HG03565 (cell line): ENCODE data around the gene MUSK.
"Not testable (repeated sequence)": the region's sequence is repeated elsewhere in the genome, so short reads cannot be mapped to it uniquely, and the experiment has no call there.

Source experiments
- ATAC-seq: cut with Tn5 transposase; IDR thresholded peaks from one replicate; pipeline ENCODE4 v1.9.1; 2021; ENCODE audit warnings: mild to moderate bottlenecking, moderate library complexity; ENCODE audit not compliant: unreplicated experiment

The MUSK gene

DNA sequence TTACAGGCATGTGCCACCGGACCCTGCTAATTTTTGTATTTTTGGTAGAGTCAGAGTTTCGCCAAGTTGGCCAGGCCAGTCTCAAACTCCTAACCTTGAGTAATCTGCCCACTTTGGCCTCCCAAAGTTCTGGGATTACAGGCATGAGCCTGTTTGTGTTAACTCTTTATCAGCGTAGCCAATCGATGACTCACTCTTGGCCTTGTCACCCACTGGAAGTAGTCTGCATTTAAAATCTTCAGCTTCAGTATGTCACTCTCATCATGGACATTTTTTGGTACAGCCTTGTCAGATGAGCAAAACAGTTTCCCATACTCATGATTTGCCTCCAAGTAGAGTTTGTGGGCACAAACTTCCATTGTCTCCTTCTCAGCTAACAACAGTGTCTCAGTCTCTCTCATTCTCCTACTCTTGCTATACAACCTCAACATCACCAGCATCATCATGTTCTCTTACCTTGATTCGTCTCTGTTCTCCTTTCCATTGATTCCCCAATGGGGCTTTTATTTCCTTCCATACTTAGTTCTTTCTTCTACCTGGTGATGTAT, 22.5 kb downstream of the MUSK start:
- ATAC-seq = no peak

DNA sequence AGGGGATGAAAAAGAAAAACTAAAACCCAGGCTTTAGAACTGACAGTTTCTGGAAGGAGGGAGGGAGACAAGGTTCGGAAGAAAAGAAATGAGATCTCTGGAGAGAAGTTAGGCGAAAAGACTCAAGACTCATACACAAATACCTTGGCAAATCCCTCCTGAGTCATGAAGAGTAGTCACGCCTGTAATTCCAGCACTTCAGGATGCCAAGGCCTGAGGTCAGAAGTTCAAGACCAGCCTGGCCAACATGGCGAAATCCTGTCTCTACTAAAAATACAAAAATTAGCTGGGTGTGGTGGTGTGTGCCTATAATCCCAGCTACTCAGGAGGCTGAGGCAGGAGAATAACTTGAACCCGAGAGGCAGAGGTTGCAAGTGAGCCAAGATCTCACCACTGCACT, 27.3 kb downstream of the MUSK start:
- not testable (repeated sequence) for ATAC-seq

DNA sequence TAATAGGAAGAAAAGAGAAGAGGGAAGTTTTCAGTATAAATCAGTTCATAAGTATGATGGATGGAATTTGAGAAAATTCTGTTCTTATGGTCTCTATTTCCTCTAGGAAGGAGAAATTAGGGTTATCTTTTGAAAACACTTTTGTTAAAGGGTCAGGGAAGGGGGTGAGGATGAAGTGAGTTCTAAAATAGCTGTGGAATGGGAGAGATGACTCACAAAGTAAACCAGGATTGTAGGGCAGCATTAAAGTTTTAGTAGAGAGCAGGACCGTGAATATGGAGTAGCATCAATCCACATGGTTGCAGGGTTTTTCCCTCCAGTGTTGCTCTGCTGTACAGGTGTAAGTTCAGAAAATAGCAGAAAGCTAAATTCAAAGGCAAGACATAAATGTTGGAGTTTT, 32.4 kb downstream of the MUSK start:
- ATAC-seq = no peak

DNA sequence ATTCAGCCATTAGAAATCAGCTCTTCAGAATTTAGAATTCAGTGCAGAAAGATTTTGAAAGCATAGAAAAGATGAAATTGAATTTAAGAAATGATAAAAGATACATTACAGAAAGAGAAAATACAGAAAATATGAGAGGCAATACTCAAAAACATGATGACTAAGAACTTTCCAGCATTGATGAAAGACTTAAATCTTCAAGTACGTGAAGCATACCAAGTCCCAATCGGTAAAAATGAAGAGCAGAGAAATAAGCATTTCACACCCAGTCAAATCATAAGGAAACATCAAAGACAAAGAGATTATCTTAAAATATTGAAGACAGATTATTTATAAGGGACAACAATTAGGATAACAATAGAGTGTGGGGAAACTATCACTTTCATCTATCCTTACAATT, 35.1 kb downstream of the MUSK start:
- no peak for ATAC-seq

DNA sequence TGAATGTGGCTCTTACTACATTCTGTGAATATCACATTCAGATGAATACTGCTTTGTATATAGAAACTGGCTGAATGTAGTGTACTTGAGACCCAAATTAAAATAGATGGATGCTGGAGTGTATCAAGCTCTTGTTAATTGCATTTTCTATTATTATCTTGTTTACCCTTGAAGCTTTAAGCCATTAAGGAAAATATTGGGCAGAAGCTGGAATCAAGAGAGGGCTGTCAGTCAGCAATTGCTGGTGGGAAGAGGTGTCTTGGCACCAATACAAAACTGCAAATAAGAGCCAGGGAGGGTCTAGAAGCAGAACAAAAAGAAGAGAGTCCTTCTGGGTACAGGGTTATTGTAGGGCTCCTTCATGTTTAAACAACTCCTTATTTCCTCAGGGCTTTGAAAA, 38.8 kb downstream of the MUSK start:
- ATAC-seq = no peak

DNA sequence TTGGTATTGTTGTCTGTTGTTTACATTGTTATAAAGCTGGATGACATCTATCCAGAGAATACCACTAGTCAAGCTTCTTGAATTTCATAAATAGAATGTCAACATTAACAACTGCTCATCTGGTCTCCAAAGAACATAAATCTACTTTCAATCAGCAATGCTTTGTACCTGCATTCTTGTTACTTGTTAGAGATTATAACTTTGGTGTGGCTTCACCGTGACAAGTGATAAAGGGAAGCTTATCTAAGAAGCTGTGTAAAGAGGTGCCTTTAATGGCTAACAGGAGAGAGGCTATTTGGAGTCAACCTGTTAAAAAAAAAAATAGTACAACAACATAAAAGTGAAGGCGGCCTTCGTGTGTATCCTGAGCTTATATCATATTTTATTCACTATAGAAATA, 41.8 kb downstream of the MUSK start:
- no peak for ATAC-seq

DNA sequence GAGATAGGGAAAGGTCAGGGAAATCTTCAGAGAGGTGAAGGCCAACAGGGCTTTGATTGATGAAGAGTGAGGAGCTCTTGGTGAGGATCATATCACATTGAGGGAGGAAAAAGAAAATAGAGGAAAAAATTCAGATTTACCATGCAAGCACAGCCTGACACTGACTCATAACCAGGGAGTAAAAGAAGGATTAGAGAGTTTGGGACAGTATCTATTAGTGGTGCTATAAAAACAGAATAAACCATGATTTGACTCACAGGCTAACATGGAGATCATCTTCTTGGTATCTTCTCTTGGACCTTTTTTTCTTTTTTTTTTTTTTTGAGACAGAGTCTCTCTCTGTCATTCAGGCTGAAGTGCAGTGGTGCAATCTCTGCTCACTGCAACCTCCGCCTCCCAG, 44.4 kb downstream of the MUSK start:
- no peak for ATAC-seq

DNA sequence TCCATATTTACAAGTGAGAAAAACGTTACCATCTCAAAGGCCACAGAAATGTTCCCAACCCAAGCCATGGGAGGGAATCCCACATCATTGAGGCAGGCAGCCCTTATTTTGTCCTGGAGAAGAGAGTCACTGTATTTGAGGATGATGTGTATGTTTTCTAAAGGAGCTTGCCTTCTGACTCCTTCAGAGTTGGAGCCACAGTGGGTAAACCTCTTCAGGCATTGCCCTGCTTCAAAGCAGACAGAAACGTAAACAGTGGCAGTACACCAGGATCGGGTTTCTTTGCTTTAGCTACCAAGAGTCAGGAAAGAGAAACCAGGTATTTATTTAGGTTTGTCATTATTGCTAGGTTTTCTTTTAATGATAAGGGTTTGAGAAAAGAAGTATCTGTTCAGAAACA, 45.7 kb downstream of the MUSK start:
- ATAC-seq = no peak

DNA sequence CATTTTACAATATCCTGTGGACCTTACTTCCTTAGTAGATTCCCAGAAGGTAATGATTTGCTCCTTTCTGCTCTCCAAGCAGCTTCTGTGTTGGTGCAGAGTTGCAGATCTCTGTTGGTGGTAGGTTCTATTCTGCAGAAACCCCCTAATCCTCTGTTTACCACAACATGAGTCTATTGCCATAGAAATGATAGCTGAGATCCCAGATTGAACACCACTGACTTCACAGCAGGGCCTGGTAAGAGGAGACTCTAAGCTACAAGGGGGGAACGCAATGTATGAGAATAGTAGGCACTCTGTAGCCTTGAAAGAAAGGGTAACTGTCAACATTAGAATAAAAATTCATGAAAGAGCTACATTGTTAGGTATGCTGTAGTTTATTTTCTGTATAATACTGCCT, 59.5 kb downstream of the MUSK start:
- no peak for ATAC-seq

DNA sequence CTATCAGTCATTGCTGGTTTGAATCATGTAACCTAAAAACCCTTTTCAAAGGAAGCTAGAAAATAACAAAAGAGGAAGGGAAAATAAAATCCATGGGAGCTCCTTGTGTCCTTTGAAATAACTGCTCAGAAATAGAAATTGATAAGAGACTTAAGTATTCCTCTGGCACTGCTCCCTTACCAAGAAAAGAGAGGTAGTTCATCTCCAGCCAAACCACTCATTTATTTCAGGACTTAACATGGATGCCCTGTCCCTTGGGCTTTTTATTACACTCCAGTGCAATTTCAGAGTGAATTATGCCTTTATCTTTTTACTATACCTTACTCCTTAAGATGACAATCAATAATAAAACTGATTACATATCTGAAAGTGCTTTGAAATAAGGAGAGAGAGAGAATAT, 61.0 kb downstream of the MUSK start:
- no peak for ATAC-seq

DNA sequence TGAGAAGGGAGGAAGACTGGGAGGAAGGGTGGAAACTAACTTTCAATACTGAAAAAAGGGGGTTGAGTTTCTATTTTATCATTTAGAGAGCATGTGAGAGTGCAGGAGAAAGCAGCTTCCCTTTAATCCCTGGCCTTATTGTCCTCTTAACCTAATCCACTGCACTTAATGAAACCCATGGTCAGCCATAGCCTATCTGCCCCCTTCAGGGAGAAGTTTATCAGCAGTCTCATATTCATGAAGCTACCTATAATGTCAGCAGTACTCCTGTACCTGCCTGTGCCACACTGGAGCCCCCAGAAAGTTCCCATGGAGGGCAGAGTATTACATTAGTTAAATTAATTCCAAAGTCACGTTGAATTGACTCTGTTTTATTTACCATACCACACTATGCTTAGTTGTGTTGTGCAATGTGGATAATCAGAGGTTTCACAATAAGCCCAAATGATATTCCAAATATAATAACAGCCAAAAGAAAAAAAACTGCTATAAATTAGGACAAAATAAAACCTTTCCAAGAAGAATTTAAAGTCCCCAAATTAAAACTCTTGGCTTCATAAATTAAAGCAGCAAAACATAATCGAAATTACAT, 62.9 kb downstream of the MUSK start:
- ATAC-seq = no peak

DNA sequence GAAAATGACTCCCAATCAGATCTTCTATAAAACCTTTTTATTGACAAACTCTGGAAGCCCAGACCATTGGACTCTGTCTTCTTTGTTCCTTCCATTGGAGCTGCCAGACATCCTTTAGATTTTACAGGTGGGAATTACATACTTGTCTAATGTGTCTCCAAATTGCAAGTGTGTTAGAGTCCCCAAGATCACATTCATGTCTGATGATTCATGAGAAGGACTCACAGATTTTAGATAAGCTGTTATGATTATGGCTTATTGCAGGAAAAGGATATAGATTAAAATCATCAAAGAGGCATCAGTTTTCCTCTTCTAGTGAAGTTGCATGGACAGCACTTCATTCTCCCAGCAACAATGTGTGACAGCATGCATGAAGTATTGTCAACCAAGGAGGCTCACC, 70.4 kb downstream of the MUSK start:
- no peak for ATAC-seq

DNA sequence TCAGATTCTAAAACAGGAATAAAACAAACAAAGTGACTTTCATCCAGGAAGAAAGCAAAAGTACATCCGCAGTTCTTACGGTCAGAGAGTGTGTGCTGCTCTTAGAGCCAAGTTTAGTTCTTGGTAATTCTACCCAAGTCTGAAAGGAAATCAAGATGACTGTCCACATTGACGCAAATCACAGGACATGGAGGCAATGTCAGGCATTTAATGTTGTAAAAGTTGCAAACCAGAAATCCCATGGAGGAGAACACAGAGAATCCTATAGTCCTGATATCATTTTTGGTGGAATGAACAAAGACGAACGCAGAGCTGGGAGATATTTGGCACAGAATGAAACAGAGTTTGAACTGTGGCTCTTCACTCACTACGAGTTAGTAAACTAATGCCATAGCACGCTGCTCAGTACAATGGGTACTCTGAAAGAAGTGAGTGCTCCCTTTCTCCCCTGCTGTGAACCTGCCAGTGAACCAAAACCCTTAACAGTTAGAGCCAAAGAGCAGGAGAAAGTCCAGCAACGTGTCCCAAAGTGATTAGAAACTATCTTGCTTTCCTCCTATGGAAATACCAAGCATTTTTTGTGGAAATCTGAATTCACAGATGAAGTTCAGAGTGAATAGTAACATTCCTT, 74.3 kb downstream of the MUSK start:
- ATAC-seq = no peak

DNA sequence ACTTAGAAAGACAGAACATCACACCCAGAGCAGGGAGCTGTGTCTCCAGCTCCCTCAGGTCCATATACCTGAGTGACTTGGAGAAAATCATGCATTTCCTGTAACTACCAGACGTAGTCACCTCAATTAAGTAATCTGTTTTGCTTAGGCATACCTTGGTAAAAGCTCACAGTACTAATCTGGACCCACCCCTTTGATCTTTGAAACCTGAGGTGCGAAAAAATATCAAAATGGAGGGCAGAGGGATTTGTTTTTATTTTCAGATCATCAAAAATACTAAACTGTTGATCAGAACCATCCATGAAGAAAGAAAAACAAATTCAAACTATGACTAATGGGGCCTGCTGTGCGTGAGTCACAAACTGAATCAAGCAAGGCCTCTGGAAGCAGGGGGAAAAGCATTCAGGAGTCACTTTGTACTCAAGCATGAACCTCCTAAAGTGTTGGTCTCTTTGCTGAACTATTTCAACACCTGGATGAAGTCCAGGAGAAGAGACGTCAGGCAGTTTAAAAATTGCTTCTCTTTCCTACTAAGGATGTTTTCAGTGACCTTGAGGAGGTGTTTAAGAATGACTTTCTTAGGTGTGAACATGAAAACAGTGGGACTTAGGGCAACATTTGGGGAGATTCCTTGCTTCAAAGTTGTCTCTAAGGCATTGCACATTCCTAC, 76.3 kb downstream of the MUSK start:
- no peak for ATAC-seq

DNA sequence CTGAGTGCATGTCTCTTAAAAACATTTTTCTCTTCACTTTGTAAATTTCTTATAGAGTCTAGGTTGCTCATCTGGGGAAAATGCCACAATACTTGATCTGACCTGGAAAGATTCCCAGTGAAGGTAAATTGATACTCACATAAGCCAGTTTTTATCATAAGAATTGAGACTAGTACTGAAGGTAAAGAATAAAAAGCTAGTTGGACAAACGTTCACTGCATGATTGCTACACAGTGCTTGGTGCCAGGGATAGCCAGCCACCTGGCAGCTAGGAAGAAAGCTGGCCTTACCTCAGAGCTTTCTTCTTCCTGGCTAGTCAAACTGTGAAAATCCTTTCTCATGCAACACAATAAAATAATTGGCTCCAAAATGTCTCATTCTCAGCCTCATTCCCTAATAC, 77.1 kb downstream of the MUSK start:
- ATAC-seq = no peak

DNA sequence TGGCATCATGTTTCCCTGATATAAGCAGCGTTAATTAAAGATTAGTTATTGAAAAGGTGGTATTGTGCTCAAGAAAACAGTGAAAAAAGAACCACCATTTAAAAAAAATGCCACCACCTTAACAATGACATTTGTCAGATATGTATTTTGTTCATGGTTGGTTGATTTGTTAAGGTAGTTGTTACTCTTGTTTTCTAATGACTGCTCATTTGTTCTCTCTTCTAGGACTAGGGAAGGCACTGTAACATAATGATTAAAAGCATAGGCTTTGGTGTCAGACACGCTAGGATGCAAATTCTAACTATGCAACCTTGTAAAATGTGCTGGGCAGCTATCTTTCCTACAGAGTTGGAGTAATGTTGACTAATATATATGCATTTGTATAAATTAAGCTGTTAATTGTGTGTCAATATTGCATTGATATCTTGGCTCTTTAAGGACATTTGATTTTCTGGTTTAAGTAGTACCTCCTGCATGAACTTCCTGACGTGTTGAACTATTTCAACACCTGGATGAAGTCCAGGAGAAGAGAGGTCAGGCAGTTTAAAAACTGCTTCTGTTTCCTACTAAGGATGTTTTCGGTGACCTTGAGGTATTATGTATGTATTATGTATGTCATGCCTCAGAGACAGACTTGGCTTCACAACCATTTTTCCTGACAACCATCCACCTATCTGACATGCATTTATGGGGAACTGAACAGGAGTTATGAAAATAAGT, 77.8 kb downstream of the MUSK start:
- no peak for ATAC-seq

DNA sequence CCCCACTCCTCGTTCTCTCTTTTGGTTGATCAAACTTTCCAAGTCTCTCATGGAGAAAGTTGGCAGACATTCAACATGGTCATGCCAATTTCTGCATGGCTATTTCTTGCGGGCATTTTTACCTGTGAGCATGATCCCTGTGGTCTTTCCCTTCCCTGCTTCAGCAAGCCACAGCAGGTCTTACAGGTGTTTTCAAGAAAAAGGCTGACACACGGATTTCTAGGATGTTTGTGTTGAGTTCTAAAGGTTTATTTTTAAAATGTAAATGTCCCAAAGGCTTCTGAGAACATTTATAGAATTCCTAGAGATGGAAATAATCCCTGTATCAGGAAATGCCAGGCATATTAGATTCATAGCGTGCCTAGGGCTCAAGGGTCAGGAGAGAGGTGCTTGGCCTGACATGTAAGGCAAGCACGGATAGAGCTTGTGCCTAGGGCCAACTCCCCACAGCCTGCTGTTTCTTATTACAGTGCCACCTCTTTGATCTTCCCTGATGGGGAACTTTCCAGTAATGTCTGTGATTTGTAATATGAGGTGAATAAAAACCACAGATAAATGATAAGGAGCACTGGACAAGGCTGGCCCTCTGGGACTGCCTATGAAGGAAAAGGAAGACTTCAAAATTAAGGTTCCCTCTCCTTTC, 79.8 kb downstream of the MUSK start:
- no peak for ATAC-seq

DNA sequence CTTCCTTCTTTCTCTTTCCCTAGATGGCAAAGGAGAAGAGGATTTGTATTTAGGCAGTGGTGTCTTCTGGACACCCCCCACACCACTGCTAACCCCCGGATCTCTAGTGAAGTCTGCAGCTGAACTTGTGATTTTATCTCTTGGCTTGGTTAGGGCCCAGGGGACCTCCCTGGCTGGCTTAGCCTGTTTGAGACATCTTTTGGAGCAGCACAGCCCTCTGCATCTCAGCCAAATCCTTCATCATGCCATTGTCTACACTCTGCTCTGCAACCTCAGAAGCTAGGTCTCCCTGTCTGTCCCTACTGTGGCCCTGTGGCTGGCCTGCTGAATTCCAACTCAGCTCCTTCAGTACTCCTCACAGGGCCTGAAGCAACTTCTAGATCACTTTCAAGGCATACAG, 81.7 kb downstream of the MUSK start:
- no peak for ATAC-seq

DNA sequence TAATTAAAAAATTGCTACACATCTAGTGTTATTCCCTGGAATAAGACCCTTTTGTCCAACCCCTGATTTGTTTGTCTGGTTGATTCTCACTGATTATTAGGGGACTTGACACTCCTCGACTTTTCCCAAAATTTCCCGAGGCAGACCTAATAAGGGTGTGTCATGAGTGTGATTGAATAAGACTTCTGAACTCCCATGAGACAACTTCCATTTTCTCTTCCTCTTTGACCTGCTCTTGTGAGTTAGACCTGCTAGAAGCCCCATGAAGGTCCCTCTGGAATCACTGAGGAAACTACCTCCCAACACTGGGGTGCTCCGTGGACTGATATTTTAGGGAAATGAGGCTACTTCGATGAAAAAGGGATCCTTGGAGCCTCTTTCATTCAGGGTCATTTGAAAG, 83.4 kb downstream of the MUSK start:
- ATAC-seq = no peak

DNA sequence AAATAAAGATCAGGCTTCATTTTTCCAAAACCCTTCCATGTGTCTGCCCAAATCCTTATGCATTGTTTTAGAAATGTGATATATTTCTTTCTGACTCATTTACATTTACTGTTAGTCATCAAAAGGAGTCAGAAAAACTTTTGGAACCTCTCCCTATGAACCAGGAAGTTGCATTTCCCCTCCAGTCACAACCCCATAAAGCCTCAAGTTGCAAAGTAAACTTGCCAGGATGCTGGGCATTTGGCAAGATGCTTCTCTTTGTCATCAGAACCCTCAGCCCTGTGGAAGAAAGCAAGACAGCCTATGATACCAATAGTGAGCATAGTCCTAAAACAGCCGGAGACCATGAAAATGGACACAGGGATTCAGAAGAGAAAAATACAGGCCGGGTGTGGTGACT, 84.2 kb downstream of the MUSK start:
- no peak for ATAC-seq

DNA sequence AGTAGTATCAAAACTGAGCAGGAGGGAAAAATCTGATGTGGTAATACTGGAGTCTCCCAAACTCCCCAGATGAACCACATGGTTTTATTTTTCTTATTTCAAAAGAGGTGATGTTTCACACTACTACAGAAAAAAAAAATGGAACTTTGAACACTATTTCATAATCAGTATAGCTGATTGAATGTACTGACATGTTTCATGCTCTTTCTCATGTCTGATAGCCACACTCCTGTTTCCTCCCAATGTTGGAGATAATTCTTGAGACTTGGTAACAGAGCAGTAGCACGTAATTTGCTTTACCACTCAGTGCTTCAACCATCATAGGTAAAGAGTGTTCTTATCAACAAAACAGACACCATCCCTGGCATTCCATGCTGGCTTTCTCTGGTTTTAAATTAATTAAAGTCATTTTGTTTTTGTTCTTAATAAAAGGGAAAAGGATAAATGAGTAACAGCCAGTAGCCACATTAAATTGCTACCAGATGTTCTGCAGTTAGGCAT, 85.2 kb downstream of the MUSK start:
- ATAC-seq = no peak
